Colon (tissue), 2 donors: ENCODE measurements around the gene SLC5A3.

ENCODE experiments used
- FAIRE-seq: peaks from 2 replicates; lab custom pipeline; 2012; peaks lifted over from hg19 to GRCh38; lab: Jason Lieb, UNC
- donor health status: control.
- donor health status: control.

SLC5A3 gene

DNA sequence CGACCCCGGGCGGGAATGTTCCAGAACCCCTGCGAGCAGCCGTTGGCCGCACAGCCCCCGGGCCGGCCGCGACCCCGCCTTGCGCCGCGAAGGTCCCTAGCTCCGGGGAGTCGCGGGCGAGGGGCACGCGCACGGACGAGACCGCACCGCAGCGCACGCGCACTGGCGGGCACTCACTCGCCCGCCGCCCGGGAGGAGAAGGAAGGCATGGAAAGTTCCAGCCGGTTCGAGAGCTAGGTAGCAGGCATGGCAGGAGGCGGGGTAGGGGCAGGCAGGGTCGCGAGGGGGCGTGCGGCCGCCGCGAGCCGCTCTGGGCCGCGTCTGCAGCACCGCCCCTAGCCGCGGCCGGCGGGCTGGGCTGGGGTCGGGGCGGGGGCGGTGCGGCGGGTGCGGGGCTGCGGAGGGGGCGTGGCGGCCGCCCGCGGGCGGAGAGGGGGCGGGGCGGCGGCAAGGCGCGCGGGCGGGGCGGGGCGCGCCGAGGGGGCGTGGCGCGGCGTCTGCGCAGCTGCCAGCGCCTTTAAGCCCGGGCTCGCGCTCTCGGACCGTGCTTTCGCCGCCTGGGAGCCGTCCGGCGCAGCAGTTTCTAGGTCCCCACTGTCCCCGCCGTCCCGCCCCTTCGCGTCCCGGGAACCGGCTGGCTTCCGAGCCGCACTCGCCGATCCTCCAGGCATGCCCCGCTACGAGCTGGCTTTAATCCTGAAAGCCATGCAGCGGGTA is at the start of gene SLC5A3, which contains the start of gene MRPS6:
Gene SLC5A3, plus strand, starts transcription at position 547 of the 717 bp plus-strand sequence. CDS start 21,621 bp downstream, outside the sequence.
Gene MRPS6, plus strand, starts transcription at position 547 of the 717 bp plus-strand sequence. Its CDS starts 123 bp downstream, at position 670.
- no peak for FAIRE-seq

DNA sequence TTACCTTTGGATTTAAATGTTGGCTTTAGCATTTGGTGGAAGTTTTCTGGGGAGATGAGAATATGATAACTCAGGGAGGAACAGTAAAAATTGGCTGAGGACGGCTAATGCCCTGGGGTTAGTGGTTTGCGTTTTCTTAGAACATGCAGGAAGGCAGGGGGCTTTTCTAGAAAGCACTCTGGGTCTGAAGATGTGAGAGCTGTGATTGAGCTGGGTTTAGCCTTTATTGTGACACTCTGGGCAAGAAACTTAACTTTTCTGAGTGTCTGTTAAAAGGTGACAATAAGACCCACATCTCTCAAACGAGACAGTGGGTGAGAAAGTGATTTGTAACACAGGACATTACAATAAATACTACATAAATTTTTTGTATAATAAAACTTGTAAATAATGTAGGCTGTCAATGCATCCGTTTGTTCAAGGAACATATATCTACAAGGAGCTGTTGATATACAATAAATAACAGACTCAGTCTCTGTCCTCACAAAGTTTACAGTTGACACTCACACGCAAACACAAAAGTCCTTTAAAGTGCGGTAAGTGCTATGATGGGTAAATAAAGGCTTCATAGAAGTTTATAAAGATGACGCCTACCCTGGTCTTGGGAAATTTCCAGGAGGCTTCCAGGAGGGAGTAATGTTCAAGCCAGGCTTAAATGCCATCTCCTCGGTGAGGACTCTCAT is 49.5 kb upstream of the SLC5A3 start:
- FAIRE-seq = no peak

DNA sequence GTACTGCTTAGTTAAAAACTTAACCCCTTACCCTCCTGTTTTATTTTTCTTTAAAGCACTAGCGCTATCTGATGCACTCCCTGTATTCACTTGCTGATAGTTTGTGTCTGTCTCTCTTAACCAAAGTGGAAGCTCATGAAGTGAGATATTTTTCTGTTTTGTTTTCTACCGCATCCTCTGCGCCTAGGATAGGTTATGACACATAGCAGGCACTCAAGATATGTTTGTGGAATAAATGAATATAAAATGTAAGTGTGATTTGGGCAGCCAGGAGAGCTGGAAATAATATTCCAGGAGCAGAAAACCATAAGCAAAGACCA is 49.0 kb upstream of the SLC5A3 start:
- FAIRE-seq = no peak

DNA sequence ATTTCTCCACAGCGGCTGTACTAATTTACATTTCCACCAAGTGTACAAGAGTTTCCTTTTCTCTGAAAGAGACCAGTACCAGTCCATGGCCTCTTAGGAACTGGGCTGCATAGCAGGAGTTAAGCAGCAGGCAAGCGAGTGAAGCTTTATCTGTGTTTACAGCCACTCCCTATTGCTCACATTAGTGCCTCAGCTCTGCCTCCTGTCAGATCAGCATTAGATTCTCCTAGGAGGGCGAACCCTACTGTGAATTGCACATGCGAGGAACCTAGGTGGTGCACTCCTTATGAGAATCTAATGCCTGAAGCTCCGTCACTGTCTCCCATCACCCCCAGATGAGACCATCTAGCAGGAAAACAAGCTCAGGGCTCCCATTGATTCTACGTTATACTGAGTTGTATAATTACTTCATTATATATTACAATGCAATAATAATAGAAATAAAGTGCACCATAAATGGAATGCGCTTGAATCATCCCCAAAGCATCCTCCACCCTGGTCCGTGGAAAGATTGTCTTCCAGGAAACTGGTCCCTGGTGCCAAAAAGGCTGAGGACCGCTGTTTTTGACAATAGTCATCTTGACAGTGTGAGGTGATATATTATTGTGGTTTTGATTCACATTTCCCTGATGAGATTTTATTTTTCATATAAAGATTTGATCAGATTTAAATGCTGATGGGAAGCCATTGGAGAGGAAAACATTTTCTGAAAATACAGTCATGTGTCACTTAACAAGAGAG is 45.5 kb upstream of the SLC5A3 start:
- no peak for FAIRE-seq

DNA sequence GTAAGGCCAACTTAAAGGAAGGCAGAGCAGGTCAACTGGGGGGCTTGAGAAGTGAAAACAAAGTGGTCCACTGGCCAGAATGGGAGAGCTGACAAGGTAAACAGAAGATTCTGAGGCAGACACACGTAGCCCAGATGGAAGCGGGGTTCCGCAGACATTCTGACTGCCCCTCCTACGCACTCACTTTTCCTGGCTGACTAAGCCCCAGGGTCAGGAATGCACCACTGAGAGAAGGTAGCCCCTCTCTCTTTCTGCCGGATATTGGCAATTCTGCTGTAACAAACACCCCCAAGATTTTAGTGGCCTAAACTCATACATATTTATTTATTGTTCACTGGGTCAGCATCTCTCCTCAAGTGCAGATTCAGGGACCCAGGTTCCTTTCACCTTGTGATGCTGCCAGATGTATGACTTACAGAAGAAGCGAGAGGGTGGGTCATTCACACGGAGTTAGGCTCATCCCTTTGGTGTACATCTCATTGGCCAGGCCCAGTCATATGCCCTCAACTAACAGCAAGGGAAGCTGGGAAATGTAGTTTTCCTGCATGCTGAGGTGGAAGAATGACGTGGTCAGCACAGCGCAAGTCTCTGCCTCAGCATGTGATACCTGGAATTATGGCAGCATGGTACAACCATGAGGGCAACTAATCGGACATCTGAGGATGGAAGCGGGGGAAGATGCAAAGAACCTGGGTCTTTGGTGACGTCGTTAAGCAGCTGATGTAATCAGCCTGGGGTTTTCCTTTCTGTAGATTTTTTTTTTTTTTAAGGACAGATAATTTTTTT is 43.4 kb upstream of the SLC5A3 start:
- no peak for FAIRE-seq

DNA sequence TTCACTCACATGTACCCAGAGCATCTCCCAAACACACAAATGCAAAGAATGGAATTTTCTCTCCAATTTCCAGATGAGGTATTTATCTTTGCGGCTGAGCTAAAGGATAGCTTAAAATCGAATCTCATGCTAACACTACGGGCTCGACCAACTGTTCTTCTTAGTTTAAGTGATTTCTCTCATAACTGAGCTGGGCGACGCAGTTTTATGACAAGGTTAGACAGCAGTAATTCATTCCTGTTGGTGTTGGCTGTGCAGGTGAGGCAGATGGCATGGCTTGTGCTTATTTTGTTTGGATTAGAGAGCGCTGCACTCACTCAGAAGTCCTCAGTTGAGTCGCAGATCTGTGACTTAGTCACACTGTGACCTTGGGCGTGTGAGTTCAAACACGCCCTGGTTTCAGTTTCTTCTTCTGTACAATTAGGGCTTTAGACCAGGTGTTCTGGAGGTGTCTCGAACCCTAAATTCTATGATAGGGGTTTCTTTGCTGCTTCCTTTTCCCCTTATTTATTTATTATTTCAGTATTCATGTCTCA is 41.5 kb upstream of the SLC5A3 start:
- FAIRE-seq = no peak

DNA sequence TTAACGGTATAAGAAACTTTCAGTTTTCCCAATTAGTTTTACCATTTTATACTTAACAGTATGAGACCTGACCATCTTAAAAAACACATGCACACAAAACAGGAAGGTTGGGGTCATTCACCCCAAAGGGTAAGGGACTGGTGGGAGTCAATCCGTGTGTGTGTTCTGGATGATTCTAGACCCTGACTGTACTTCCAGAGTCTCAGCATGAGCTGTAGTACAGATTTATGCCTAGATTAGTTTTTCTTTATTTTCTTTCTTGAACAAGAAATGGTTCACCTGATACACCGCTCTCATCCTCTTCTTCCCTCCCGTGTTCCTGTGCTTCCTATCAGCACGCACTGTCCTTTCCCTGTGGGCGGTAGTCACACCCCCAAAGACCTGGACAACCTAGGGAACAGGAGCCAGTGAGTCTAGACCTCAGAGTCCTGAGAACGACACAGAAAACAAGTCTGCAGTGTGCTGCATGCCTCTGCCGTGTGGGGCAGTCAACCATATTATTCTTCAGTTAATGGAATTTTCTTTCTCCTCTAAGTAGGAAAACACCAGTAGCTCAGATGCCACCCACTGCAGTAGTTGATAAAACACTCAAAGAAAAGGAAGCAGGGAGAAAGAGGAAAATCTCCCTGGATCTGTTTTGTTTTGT is 38.9 kb upstream of the SLC5A3 start:
- FAIRE-seq = no peak

DNA sequence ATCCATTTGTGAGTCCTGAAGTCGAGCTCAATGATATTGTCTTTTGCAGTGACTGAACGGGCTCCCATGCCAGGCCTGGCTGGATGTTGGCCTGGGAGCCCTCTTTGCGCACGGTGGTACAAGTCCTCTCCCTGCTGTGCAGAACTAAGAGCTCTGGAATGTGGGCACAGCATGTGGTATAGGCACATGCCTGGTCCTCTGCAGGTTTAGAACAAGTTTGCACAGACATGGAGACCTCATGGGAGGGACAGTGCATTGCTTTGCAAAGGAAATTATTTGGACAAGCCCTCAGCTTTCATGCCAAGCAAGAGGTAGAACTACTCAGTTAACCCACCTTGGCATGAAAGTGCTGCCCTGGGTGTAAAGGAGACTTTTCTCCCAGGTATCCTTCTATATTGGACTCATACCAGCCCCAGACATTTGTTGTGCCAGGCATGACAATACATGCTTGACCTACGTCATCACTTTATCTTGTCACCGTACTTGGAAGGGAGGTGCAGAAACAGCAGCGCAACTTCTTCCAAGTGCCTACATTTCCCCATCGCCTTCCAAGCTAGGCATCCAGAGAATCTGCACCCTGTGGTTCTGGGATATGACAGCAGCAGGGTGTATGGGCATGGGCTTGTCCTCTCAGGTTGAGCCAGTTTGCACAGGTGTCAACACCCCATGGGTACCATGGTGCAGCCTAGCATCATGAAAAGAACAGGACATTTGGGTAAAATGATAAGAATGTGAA is 37.6 kb upstream of the SLC5A3 start:
- no peak for FAIRE-seq

DNA sequence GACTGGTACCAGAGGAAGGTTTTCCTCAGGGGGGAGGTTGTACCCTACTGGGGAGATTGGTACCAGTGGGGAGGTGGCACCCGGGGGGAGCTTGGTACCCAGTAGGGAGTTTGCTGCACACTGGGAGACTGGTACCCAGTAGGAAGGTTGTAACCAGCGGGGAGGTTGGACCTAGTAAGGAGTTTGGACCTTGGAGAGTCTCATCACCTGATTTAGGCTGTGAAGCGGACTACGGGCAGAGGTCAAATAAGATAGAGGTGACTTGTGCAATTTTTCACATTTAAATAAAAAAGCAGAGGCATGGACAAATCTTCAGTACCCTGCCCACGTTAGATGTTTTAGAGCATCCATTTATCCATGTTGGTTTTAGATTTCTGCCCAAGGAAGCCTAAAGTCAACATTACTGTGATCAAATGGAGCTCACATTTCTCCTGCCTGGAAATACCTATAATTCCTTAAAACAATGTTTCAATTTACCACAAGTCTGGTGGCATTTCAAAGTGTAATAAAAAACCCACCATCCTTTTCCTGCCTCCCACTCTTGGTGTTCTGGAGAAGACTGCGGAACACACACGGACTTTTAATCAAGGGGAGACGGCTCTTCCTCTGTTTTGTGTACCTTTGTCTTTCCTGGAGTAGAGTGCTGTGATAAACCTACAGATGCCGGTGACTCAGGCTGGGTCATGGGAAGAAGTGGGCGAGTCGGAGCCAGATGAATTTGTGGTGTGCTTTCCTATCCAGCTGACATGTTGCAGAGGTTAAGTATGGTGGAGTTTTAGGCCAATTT is 36.2 kb upstream of the SLC5A3 start:
- FAIRE-seq = no peak

DNA sequence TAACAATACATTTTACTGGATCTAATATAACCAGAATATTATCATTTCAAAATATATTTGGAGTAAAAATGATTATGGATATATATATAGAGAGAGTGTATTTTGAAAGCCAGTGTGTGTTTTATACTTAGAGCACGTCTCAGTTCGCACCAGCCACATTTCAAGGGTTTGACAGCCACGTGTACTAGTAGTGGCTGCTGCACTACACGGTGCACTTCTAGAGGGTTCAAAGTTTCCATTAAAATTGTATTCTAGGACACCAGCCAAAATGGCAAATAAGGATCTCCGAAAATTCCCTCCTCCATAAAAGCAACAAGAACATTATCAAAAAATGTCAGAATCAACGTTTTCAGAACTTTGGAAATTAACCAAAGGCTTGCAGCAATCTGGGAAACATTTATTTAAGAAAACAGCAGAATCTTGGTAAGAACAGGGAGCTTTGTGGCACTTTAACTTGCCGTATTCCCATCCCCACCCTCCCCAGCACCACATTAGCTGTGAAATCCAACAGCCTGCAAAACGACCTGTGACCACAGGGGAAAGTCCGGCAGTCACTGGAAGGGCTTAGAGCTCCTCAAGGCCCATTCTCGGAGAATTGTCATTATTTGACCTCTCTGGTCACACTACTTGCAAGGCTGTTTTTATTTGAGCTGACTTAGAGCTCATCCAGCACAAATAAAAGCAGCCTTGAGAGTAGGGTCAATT is 33.5 kb upstream of the SLC5A3 start:
- FAIRE-seq = no peak

DNA sequence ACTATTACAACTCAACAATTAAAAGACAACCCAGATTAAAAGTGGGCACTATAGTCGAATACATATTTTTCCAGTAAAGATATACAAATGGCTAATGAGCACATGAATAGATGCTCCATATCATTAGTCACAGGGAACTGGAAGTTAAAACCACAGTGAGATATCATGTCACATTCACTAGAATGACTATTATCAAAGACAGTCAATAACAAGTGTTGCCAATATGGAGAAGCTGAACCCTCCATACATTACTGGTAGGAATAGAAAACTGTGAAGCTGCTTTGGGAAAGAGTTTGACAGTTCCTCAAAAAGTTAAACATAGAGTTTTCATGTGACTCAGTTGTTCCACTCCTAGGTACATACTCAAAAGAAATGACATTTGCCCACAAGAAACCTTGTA is 30.6 kb upstream of the SLC5A3 start:
- FAIRE-seq = no peak

DNA sequence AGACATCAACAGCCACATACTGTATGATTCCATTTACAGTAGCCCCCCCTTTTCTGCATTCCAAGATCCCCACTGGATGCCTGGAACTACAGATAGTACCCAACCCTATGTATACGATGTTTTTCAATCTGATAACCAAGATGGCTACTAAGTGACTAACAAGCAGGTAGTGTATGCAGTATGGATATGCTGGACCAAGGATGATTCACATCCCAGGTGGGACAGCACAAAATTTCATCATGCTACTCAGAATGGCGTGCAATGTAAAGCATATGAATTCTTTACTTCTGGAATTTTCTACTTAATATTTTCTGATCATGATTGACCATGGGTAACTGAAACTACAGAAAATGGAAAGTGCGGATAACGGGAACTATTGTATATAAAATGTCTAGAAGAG is 30.0 kb upstream of the SLC5A3 start:
- FAIRE-seq = no peak

DNA sequence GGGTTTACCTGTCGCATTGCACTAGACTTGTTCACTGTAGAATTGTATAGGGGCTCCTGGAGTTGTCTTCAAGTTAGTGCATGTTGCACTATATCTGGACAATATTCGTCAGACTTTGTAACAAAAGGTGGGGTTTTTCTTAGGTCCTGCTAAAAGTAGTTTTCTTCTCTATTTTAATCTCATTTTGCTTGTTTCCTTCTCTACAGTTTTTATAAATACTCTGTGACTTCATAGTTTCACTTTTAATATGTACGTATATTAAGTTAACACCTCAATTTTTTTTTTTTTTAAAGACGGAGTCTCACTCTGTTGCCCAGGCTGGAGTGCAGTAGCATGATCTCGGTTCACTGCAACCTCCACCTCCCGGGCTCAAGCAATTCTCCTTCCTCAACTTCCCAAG is 26.5 kb upstream of the SLC5A3 start:
- FAIRE-seq = no peak

DNA sequence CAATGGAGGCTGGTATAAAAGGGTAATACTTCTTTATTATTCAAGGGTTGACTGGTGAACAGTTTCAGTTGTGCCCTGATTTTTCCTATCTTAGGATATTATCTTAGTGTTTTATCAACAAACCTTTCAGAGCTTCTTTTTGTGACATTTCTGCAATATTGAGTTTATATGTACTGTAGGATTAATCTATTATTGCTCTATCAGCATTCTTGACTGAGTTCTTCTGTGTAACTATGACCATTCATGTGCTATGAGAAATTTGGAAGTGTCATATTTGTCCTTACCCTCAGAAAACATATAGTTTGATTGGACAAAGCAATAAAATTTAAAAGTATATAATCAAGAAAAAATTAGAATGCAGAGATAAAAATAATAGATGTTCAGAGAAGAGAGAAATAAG is 25.5 kb upstream of the SLC5A3 start:
- no peak for FAIRE-seq

DNA sequence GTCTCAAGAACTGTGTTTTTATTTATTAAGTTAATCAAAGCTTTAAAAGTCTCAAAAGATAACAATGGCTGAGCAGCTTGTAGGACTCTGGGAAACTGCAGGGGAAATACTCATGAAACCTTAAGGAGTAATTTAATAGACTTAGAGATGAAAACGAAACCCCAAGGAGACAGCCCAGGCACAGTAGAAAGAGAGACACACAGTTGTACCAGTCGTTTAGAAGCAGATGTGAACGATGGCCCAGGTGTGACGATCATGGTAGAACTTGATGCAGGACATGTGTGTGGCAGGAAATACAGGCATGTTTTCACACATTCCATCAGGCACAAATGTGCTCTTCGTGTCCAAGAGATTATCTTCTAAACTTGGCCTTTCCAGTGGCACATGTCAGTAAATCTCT is 21.2 kb upstream of the SLC5A3 start:
- FAIRE-seq = no peak

DNA sequence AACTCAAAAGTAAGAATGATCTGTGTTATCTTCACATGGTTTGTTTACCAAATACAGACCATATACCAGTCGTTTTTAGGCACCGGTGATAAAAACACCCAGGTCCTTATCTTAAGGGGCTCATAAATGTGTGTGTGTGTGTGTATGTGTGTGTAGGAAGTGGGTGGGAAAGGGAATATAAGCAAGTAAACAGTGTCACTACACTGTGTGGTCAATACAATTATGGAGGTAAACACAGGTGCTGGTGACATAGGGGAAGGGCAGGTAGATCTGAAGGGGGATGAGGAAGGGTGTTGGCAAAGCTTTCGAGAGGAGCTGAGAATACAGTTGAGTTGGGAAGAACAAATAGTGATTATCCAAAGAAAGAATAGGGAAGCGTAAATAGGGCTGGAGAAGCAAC is 19.1 kb upstream of the SLC5A3 start:
- FAIRE-seq = no peak

DNA sequence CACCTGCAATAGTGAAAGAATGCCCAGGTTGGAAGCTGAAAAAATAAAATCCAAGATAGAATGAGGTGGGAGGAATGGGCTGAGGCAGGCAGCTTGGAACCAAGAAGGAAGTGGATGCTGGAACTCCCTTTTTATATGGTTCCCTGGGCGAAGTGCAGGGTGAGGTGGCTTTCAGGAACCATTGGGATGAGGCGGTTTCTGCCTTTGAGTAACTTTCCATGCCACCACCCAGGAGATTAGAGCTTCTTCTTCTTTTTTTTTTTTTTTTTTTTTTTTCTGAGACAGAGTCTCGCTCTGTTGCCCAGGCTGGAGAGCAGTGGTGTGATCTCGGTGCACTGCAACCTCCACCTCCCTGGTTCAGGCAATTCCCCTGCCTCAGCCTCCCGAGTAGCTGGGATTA is 17.8 kb upstream of the SLC5A3 start:
- FAIRE-seq = no peak

DNA sequence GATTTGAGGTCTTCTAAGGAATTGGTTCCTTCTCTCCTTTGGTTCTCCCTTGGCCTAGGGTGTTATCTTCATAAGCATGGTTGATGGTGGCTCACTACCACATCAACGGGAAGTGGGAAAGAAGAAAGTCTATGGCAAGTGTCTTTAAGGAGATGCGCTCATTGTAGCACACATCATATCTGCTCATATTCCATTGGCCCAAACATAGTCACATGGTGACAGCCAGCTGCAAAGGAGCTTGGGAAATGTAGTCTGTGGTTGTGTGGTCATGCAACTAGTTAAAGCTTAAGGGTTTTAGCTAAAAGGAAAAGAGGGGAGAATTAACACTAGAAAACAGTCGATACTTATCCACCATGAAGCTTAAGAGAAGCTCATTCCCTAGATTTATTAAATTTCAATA is 11.4 kb upstream of the SLC5A3 start:
- FAIRE-seq = no peak

DNA sequence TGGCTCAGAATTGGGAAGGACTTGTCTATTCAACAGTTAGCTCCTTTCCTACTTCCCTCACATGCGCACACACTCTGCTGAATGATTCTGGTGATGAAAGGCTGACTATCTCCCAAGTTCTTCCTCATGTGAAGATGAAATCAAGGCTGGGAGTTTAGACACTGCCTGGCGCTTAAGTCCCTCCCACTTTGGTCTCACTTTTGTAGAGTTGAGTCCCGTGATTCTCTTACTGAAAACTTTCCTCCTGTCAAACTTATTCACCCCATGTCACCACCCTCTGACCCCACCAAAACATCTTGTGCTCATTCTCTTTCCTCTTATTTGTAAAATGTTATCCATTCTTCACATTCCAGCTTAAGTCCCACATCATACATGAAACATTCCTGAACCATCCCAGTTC is 8.4 kb upstream of the SLC5A3 start:
- FAIRE-seq = no peak

DNA sequence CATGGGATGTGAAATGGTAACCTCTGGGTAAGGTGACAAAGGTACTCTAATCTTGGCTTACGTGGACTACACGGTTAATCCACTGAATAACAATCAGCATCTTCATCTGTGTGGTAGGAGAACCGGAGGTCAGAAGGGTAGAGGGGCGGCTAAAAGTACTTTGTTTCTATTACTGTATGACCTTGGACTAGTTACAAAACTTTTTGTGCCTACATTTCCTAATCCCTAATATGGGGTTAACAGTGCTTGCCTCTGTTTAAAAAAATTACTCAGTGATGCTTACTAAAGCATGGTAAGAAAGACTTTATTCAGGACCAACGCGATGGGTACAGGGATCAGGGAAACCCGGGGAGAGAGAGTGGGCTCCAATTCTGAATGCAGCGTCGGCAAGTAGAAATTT is 1.7 kb upstream of the SLC5A3 start:
- FAIRE-seq = no peak
